ENCODE results near the gene MDFIC2.
"Not testable (repeated sequence)": the region's sequence is repeated elsewhere in the genome, so short reads cannot be mapped to it uniquely, and the experiment has no call there.

The MDFIC2 gene

GRCh38 chr3:70312336-70312735, at the start of gene MDFIC2:
Gene MDFIC2 (minus strand): TSS chr3:70312638. CDS start chr3:70311973, 665 bp downstream.
- FAIRE-seq: no peak

GRCh38 chr3:70360979-70361760, 48.7 kb upstream of the MDFIC2 start:
- no peak for FAIRE-seq

DNA sequence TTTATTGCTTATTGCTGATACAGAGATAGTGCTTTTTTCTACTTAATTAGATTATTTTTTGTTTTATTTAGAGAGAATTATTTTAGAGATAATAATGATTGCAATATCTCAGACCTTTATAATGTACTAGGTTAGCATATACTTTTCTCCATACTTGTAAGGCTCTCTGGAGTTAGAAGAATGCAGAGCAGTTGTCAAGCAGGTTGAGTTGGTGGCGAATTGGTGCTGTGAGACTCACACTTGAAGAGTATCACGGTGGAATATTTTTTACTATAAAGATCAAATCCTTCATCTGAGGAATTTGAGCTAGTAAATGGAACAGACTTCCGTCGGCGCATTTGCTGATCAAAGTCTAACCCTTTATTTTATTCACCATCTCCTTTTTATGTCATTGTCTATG, 47.3 kb upstream of the MDFIC2 start:
- FAIRE-seq: no peak

- FAIRE-seq: peak; percentile 32
Measured at GRCh38 chr3:70358978-70359580, 46.6 kb upstream of the MDFIC2 start.

DNA sequence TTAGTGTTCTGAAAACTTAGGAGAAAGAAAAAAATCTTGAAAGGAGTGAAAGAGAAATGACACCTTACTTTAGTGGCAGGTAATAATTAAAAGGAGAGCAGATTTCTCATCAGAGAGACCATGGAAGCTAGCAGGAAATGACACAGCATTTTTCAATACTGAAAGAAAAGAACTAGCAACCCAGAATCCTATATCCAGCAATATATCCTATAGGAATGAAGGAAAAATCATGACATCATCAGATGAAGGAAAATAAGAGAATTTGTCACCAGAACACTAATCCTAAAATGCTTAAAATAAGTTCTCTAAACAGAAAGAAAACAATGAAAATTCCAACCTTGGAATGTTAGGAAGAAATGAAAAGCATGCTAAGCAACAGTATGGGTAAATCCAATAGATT, 39.8 kb upstream of the MDFIC2 start:
- no peak for FAIRE-seq

- no peak for FAIRE-seq
Measured at GRCh38 chr3:70342149-70342548, 29.7 kb upstream of the MDFIC2 start.

GRCh38 chr3:70336885-70337284, 24.4 kb upstream of the MDFIC2 start:
- peak; percentile 95 for FAIRE-seq

DNA sequence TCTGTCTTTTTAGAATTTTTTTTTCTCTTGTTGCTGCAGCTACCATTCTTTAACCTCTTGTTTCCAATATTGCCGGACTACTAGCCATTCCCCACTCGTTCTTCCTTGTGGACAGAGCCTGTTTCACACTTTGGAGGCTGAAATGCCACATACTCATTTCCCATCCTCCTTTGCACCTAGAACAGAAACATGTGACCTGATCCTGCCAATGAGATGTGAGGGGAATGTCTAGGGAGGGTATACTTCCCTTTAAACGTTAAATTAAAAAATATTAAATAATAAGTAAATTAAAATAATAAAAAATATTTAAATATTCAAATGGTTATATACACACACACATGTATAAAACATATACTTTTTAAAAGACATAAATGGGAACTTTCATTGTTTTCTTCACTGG, 20.6 kb upstream of the MDFIC2 start:
- FAIRE-seq: no peak

- no peak for FAIRE-seq
Measured at GRCh38 chr3:70315021-70315420, 2.6 kb upstream of the MDFIC2 start.

- FAIRE-seq: no peak
Measured at GRCh38 chr3:70310809-70311208, 1.6 kb downstream of the MDFIC2 start.

- FAIRE-seq: no peak
Measured at GRCh38 chr3:70309591-70309990, 2.8 kb downstream of the MDFIC2 start.

- no peak for FAIRE-seq
Measured at GRCh38 chr3:70308760-70309159, 3.7 kb downstream of the MDFIC2 start.

DNA sequence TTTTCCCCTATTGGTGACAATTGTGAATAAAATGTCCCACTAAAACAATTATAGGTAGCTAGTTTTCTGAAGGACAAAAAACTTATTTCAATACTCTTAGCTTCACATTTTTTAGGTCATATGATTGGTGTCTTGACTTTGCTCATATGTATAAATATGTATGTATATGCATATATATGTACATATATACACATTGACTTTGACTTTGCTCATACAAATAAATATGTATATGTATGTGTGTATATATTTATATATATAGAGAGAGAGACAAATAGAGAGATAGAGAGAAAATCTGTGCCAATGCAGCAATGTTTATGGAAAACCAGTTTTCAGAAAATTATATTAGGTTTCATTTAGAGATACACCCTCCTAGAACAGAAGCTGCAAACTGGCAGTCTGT, 5.7 kb downstream of the MDFIC2 start:
- FAIRE-seq: no peak

DNA sequence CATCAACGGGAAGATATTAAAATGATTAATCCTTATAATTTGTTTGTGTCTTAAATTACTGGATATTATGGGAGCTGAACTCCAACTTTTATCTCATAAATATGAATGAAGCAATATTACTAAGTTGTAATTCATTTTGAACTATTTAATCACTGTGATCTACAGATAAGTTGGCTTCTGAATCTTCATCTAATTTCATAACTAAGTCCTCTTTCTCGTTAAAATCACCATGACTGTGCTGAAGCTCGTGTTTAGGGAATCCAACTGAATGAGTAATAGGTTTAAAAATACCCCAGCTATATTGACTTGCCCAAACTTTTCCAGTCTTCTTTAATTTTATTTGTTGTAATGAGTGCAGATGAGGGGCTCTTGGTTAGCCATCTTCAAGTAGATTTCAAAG, 14.1 kb downstream of the MDFIC2 start:
- no peak for FAIRE-seq

- no peak for FAIRE-seq
Measured at GRCh38 chr3:70291097-70291482, 21.3 kb downstream of the MDFIC2 start.

GRCh38 chr3:70290431-70291096, 21.9 kb downstream of the MDFIC2 start:
- FAIRE-seq: not testable (repeated sequence)

GRCh38 chr3:70281663-70282062, 30.8 kb downstream of the MDFIC2 start:
- no peak for FAIRE-seq

GRCh38 chr3:70277304-70277703, 35.1 kb downstream of the MDFIC2 start:
- no peak for FAIRE-seq

GRCh38 chr3:70276901-70277300, 35.5 kb downstream of the MDFIC2 start:
- FAIRE-seq: no peak

GRCh38 chr3:70273492-70273891, 38.9 kb downstream of the MDFIC2 start:
- no peak for FAIRE-seq

DNA sequence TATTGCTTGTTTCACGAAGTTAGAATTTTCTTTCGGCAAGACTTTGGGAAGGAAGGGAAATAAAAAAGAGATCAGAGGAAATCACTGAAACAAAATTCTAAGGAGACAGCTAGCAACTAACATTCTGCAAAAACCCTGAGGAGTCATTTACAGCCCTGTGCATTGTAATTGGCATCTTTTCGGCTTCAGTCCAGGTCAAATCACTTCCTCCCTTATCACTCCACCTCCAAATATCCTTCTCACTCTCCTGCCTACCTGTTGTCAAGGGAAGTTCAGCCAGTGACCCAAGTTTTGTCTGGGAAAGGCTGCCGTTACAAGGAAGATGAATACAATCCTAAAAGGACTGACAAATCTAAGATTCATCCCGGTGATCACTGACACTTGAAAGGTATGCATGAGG, 39.6 kb downstream of the MDFIC2 start:
- FAIRE-seq: no peak

- FAIRE-seq: no peak
Measured at GRCh38 chr3:70264122-70264780, 48.2 kb downstream of the MDFIC2 start.

DNA sequence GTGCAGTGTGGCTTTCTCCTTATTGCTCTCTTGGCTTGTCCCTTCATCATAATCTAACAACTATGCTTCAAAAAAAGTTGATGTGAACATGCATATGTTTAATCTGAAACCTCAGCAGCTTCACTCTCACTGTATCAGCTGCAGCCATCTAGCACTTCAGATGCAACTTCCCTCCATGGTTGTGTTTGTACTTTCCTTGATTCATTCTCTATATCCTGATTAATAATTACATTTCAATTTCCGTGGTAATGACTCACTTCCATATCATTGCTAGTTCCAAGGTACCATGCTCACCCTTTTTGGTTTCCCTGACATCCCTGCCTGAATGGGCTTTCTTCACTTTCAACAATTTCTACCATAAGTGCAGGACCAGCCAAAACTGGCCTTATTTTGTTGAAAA, 51.2 kb downstream of the MDFIC2 start:
- no peak for FAIRE-seq

DNA sequence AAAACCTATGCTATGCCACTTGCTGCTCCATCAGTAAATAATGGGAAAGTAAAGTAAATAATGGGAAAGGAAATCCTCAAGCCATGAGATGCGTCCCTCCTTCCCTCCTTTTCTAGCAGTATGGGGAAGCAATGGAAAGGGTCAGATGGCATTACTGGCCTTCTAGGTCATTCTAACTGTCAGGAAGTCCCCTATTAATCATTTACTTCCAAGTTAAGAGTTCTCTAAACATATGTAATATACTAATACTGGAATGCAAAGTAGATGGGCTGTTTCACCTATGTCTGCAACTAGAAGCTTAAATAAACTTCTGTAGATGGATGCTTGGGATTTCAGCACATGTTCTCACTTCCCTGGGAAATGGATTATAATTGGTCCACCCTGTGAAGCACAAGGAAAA, 55.9 kb downstream of the MDFIC2 start:
- FAIRE-seq: no peak

Measured in A204.1 (cell line).